GM21786 (cell line): ENCODE results near the gene NFIL3.

Source experiments
- ATAC-seq: cut with Tn5 transposase; IDR thresholded peaks from one replicate; pipeline ENCODE4 v1.9.1; 2021; ENCODE audit not compliant: unreplicated experiment

NFIL3 gene

GRCh38 chr9:91361291-91362050 lies 62.2 kb downstream of the NFIL3 start, which contains the start of gene AUH:
AUH (minus strand) TSS chr9:91361918; CDS start chr9:91361889, 29 bp downstream.
- peak; percentile 80 for ATAC-seq

GRCh38 chr9:91360551-91361290 lies 62.9 kb downstream of the NFIL3 start:
- peak; percentile 43 for ATAC-seq

- no peak for ATAC-seq
Observed at GRCh38 chr9:91359734-91360470, 63.7 kb downstream of the NFIL3 start.

- ATAC-seq: no peak
Observed at GRCh38 chr9:91359083-91359482, 64.5 kb downstream of the NFIL3 start.
